Right renal cortex interstitium (tissue), 3 donors: ENCODE measurements around the gene CCDC142. TPM values are rescaled to one million over a fixed set of nuclear protein-coding genes. Genes with fewer than 3 reads are reported as not detected.
A peak's percentile ranks its signal among the peaks of the same experiment; 100 is the strongest.
"Not testable (repeated sequence)": the region's sequence is repeated elsewhere in the genome, so short reads cannot be mapped to it uniquely, and the experiment has no call there.

Experiments
- DNase-seq, 3 donors: peaks; one replicate each; pipeline ENCODE4 v3.0.0-alpha.2; 2013; ENCODE audit warnings: low read depth in 3 of 3, low spot score in 2 of 3
- polyA plus RNA-seq, 3 donors: library from polyadenylated mRNA; unstranded; fragments of 120-200 nt; gene quantifications; one replicate each; pipeline ENCODE4 v1.2.1, GENCODE V29; 2013; ENCODE audit not compliant: insufficient read length in 3 of 3

Gene CCDC142
- polyA plus RNA-seq, 3 donors, result 7.7 to 10.6 (median 10.1) TPM

DNA sequence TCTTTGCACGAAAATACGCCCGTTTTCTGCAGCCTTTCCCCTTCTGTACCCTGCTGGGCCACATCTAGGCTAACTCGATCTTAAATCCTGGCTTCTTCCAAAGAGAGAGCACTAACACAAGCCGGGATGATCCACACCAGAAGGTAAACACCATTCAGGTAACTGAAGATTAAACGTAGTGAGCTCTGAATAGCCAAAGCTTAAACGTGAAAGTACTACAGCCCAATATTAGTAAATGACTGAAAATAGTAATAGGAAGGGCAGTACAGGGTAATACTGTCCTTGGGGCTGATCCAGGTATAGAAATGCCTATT, 9.9 kb downstream of the CCDC142 start:
- DNase-seq, result no peak

DNA sequence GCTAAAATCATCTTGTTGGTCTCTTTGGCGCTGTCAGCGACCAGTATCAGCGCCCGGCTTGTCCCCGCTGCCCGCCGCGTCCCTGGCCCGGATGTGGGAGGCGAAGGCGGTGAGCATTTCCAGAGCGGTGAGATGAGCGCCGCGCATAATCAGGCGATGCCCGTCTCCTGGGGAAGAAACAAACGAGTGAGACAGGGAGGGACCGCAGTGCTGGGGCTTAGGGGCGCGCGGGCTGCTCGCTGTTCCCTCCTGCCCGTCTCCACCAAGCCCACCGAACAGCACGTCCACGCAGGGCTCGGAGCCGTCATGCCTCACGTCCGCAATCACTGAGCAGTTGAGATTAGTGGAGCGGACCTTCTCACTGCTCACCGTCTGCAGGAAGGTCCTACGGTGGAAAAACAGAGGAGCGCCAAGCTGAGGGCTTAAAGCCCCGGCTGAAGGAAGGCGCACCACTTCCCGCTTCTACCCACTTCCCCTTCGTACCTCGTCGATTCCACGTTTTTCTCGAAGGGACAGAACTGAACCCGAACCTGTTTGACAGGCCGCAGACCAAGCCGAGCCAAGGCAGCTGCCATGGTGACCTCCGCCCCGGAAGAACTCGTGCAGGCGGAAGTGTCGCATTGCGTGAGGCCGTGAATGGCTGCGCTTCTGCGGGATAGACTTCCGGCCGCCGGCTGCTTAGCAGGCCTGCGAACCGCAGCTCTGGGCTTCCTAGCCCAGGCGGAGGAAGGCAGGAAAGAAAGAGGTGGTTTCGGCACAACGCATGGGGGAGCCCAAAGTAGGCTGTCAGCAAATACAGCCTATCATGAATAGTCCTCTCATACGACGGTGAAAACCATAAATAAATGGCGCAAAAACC, 10.5 kb downstream of the CCDC142 start, which contains the start of gene MRPL53:
Gene MRPL53 (minus strand): TSS at position 595 of the 859 bp plus-strand sequence. CDS start 20 bp downstream, at position 575.
- DNase-seq, result peak; percentile 87 to 94 (median 94)

DNA sequence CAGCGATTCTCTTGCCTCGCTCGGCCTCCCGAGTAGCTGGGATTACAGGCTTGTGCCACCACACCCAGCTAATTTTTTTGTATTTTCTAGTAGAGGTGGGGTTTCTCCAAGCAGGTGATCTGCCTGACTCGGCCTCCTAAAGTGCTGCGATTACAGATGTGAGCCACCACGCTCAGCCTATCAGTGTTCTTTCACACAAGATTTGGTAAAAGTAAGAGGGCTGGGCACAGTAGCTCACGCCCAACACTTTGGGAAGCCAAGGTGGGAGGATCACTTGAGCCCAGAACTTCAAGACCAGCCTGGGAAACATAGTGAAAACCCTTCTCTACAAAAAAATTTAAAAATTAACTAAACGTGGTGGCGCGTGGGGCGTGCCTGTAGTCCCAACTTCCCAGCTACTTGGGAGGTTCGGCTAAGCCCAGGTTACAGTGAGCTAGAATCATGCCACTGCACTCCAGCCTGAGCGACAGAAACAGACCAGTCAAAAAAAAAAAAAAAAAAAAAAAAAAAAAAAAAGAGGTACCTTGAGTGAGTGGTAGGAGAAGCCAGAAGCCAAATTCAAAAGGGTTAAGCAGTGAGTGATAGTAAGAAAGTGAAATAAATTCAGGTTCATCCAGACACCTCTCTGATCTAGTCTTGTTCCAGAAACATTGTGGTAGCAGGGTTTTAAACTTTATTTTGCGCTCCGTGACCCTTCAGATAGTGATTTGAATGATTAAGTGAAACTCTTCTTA, 11.3 kb downstream of the CCDC142 start:
- no peak for DNase-seq

DNA sequence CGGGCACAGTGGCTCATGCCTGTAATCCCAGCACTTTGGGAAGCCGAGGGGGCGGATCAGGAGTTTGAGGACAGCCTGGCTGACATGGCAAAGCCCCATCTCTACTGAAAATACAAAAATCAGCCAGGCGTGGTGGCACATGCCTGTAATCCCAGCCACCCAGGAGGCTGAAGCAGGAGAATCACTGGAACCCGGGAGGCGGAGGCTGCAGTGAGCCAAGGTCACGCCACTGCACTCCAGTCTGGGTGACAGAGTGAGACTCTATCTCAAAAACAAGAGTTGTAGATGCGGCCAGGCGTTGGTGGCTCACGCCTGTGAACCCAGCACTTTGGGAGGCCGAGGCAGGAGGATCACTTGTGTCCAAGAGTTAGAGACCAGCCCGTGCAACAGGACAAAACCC, 12.1 kb downstream of the CCDC142 start:
- not testable (repeated sequence) for DNase-seq

DNA sequence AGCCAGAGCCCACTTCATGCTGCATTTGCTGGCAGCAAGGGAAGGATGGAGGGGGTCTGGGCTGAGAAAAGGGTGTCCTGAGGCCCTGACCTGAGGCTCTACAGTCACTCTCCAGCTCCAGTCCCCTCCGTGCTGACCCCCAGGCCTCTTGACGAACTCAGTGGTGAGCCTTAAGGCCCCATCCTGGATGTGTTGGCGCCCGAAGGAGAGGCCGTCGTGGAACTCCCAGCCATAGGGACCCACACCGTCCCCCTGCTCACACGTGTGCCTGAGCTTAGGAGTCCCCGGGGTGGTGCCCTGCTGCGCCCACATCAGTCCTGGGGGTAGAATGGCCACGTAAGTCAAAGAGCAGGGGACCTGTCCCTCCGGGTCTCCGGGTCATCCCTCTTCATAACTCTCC, 18.4 kb downstream of the CCDC142 start:
- DNase-seq, result no peak

DNA sequence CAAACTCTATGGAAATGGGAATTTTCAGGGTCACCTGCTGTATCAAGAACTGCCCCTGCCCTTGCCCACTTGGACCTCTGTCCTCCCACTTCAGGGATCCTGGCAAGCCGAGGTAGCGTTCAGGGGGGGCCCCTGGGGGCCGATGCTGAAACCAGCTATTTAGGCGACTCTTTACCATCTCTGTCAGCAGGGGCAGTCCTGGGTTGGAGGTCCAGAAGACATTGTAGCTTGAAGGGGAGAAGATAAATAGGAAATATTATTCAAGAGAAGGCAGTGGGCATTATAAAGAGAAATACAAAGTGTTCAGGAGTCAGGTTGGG, 20.1 kb downstream of the CCDC142 start:
- DNase-seq, result no peak

DNA sequence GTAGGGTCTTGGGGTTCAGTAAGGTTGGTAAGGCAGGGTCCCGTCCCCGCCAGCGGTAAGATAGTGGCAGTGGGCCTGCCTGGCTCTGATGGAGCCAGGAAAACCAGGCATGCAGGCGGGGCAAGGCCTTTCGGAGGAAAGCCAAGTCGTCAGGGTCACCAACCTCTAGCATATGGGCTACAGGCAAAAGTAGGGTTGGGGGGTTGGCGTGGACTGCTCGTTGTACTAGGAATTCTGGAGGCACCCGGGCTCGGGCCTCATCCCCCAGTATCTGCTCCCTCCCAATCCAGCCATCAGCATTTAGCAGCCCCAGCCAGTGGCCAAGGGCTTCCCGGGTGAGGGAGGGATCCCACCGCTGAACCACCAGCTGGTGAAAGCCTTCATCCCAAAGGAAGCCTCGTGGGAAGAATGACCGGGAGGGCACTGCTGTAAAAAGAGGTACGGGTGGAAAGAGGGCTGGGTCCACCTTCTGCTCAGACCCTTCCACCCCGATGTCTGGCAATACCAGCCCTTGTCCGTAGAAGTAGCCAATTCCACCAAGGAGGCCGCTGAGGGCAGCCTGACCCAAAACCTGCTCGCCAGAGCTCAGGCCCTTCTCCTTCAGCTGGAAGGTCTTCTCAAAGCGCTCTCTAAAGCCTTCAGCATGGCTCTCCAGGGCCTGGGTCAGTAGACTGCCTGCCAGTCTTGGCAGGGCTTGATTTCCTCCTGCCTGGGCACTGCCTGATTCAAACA, 20.6 kb downstream of the CCDC142 start:
- DNase-seq, result no peak

DNA sequence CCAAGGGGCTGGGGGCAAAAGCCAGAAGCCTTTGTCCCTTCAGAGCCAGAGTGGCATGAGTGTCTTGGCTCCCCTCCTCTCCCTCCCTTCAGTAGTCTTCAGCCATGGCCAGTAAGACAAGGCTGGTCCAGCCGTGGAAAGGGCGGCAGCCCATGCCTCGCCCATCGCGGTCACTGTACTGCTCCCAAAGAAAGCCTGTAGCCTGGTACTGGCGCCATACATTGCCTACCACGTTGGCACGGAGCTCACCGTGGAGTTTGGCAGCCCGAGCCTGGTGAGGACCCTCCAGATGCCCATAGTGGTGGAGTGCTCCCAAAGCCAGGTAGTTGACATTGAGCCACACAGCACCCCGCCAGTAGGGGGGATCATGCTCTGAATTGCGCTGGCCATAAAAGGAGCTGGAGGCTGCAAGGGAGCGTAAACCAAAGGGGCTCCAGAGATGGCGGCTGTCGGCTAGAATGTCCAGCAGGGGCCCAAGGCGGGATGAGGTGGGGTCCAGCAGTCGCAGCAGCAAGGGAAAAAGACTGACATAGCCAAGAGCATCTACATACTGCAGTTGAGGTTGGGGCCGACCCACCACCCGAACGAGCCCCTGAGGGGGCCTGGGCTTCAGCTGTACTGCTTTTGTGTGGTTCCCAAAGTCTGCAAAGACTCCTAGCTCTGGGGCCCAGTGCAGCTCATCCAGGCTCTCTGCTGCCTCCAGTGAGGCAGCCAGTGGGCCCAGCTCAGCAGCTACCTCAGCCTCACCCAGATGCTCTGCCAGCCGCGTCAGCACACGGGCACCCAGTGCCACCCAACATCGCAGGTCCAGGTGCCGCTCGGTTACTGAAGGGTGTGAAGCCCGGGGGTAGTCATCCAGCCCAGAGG, 21.4 kb downstream of the CCDC142 start:
- DNase-seq, result no peak

DNA sequence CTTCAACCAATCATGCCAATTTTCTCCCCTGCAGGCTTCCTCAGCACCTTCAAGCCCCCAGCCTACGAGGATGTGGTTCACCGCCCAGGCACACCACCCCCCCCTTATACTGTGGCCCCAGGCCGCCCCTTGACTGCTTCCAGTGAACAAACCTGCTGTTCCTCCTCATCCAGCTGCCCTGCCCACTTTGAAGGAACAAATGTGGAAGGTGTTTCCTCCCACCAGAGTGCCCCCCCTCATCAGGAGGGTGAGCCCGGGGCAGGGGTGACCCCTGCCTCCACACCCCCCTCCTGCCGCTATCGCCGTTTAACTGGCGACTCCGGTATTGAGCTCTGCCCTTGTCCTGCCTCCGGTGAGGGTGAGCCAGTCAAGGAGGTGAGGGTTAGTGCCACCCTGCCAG, 22.6 kb downstream of the CCDC142 start:
- DNase-seq, result not testable (repeated sequence)

DNA sequence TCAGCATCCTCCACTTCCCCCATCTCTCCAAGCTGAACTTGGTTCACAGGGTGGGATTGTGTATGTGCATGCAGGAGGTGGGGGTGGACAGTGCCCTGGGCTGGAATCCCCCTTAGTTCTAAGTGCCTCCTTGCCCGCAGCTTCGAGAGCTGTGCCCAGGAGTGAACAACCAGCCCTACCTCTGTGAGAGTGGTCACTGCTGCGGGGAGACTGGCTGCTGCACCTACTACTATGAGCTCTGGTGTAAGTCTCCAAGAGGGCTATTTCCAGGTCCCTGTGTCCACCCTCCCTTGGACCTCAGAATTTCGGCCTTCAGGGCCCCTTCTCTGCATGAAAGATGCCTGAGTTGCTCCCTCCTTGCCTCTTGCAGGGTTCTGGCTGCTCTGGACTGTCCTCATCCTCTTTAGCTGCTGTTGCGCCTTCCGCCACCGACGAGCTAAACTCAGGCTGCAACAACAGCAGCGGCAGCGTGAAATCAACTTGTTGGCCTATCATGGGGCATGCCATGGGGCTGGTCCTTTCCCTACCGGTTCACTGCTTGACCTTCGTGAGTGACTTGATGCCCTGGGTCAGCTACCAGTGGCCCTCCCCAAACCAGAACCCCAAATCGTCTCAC, 23.2 kb downstream of the CCDC142 start:
- not testable (repeated sequence) for DNase-seq

DNA sequence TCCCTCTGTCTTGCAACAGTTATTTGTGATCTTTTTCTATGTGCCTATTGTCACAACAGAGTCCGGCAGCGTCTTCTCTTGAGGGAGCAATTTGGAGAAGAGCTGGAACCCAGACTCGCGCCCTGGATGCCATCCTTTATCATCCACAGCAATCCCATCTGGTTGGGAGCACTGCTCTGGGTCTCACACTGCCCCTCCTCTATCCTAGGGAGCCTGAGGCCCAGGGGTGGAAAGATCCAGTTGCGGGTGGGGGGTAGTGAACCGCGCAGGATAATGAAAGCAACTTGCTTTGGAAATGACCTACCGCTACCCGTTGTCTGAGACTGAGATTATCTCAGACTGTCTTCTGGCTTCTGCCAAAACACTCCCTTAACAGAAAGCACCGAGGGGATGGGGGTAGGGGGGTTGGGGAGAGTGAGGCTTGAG, 23.8 kb downstream of the CCDC142 start:
- no peak for DNase-seq

DNA sequence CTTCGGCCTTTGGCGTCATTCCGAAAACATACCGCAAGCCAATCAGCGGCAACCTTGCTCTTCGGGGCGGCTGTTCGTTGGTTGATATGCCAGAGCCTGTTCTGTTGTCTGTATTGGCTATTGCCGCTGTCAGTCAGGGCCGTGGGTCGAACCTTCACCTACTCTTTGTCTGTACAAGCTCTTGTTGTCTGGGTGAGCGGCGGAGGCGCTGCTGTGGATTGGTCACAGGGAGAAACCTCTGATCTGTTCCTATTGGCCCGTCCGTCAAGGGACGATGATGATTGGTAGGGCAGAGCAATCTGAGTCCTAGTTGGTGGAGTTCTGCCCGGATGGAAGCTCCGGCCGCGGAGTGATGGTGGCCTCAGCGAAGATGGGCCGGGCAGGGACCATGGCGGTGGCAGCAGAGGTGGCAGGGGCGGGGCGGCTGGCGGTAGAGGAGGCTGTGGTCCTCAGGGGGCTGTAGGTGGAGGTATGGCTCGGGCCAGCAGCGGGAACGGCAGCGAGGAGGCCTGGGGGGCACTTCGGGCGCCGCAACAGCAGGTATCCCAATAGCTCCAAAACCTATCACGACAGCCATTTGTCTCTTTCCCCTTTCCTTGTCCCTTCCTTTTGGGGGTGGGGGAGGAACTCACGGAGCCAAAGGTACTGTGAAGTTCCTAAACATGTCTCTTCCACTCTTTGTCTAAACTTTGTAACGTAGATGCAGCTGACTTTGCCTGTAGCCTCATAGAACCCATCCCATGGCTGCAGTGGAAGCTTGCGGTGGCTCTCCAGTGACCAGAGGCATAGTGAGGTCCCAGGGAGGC, 24.5 kb downstream of the CCDC142 start, which contains the start of gene WBP1:
Gene WBP1 (plus strand): TSS at position 307 of the 806 bp plus-strand sequence. CDS start 165 bp downstream, at position 472.
- peak; percentile 99 to 100 (median 100) for DNase-seq

DNA sequence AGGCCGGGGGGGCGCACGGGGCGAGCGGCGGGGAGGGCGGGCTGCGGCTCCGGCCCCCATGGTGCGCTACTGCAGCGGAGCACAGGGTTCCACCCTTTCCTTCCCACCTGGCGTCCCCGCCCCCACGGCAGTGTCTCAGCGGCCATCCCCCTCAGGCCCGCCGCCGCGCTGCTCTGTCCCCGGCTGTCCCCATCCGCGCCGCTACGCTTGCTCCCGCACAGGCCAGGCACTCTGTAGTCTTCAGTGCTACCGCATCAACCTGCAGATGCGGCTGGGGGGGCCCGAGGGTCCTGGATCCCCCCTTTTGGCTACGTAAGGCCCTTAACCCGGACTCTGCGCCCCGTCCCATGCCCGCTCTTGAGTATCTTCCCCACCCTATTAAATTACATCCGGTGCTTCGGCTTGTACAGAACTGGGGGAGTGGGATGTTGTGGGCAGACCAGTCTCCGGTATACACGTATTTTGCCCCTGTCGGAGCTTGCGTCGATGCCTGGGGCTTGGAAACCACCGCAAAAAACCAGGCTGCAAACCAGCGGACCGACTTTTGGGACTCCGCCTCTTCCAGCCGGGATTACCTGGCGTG, 25.2 kb downstream of the CCDC142 start:
- no peak for DNase-seq

DNA sequence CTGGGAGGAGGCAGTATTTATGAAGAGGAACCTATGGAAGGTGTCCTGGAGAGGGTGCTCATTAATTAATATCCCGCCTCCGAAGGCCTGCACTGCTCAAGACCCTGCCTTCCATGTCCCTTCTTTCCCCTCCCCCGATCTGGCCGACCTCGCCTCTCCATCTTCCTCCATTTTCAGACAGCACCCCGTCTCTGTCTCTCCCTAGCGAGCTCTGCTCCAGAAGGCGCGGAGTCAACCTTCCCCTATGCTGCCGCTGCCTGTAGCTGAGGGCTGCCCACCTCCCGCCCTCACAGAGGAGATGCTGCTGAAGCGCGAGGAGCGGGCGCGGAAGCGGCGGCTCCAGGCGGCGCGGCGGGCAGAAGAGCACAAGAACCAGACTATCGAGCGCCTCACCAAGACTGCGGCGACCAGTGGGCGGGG, 25.7 kb downstream of the CCDC142 start:
- no peak for DNase-seq

DNA sequence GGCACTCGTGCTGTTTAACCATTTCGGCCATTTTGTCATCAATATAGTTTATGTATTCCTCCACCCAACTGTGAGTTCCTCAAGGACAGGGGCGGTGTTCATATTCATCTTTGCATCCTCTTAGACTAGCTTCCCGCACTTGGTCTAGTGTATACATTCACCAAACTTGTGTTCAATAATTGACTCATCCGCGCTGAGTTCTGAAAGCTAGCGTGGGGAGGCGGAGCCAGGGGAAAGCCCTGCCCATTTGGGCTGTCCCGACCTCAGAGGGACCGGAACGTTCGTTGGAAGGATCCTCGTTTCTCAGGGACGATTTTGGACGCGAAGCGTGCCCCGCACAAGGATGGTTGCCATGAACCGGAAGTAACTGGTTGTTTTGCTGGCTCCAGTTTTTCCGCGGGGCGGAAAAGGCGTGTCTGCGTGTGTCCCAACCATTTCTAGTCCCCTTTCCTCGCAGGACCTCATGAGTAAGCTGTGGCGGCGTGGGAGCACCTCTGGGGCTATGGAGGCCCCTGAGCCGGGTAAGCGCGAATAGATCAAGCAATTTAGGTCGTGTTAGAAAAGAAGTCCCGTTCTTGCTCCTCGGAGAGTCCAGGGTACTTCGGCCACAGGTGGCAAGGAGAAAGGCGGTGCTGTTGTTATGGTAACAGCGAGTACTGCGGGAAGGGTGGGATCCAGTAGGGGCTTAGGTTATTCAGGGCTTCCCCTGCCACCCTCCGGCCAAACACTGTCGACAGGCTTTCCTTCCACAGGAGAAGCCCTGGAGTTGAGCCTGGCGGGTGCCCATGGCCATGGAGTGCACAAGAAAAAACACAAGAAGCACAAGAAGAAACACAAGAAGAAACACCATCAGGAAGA, 27.9 kb downstream of the CCDC142 start, which contains the start of gene INO80B:
Gene INO80B (plus strand): TSS at position 434 of the 858 bp plus-strand sequence. CDS start 30 bp downstream, at position 464.
- DNase-seq, result peak; percentile 97 to 99 (median 97)

DNA sequence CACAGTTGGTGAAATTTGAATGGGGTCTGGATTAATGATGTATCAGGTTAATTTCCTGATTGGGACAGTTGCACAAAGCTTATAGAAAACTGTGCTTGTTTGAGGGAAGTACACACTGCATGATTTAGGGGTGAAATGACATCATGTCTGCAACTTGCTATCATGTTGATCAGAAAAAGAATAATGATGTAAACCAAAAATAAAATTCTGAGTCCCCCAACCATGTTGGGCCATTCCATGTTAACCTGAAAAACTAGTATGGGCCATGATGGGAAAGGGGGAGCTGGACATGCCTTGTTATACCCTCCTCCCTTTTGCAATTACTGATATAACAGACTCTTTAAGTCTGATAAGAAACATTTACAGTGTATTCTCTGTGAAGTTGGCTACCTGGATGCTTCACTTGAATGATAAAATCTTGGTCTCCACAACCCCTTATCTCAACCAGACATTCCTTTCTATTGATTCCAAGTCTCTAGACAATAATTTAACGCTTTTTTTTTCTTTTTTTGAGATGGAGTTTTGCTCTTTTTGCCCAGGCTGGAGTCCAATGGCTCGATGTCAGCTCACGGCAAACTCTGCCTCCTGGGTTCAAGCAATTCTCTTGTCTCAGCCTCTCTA, 32.1 kb downstream of the CCDC142 start:
- DNase-seq, result no peak

DNA sequence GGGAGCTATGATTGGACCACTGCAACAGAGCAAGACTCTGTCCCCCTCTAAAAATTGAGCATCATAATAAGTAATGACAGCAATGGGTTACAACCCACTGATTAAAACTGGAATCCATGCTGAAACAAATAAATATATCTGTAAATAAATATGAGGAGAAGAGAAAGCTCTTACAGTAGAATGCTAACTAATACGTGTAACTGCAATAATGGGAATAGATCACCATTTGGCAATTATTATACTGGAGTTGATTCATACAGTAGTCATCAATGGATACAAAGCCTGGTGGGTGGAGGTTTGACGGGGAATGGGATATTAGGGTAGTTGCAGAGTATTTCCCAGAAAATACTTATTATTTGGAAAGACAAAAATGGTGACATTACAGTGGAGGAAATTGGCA, 34.0 kb downstream of the CCDC142 start:
- no peak for DNase-seq
